Stimulated activated CD4-positive, alpha-beta T cell treated with anti-CD3 and anti-CD28 coated beads, Interleukin-4, amount 100 ng/mL, for 4 hours (primary cell): Measurements from ENCODE around the gene TMEM229B.

Experiments
- DNase-seq, 2 experiments: peaks; one replicate each; pipeline ENCODE4 v3.0.0-alpha.2; 2020

The TMEM229B gene

DNA sequence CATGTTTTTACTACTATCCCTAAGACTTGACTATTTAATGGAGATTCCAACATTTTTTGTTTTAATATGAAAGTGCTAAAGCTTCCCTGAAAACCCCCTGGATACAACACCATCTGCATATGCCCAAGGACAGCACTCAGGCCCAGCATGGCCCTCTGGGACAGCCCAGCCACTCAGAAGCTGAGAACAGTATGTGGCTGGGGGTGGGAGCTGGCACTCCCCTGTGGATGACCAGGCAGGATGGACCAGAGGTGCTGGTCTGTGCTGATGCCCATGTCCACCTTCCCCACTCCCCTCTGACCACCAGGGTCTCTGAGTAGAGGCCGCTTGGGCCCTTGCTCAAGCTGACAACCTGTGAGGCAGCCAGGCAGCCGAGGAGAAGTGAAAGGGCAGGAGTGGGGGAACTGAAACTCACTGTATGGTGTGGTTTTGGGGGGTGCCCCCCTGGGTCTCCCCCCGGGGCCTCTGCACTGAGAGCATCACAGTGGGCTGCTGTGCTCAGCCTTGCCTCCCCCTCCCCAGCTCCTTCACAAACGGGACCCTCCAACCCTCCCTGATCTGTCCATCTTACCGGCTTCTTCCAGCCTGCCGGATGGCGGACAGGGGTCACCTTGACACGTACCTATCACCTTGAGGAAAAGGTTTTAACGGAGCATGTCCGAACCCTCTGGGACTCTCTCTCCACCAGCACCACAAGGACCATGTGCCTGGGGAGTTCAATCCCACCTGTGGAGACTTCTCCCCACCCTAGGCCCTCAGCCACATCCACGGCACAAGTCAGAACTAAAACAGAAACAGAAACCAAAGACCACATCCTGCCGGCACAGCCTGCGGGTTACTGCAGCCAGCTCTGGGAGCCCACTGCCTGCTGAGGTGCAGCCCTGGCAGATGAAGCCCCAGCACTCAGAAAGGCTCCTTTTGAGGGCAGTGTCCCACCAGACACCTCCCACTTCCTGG lies at the start of gene TMEM229B:
Gene TMEM229B (minus strand): TSS at position 785 of the 957 bp plus-strand sequence. CDS start 14,798 bp downstream, outside the sequence.
- DNase-seq, result peak; percentile 43 to 71

DNA sequence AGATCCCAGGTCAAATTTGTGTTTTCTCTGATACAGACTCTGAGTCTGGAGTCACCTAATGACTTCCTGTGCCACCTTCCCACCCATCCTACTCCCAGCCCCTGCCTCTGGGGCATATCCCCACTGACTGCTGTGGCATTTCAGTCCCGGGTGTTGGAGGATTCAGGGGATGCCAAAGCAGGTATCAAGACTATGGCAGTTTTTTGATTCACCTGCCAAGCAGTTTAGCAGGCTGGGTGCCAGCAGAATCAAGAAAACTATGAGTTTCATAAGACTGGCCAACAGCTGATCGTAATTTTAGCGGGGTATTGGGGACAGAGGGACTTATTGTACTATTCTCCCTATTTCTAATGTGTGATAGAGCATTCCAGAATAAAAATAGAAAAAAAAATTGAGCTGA lies 49.2 kb upstream of the TMEM229B start:
- DNase-seq, result no peak

DNA sequence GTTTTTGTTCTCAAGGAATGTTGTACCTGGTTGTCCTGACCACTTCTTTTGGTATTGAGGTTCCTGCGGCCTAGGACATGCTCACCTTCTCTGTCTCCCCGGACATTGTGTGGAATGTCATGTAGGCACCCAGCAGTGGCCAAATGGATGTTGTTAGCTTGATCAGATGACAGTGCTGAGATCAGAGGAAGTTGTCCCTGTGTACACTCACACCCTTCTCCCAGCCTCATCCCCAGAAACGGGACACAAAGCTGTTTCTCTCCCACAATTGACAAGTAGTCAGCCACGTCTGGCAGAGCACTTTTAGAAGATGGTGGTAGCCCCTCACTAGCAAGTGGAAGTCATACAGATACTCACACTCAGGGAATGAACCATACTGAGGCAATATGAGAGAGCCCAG lies 47.6 kb upstream of the TMEM229B start:
- DNase-seq, result no peak

DNA sequence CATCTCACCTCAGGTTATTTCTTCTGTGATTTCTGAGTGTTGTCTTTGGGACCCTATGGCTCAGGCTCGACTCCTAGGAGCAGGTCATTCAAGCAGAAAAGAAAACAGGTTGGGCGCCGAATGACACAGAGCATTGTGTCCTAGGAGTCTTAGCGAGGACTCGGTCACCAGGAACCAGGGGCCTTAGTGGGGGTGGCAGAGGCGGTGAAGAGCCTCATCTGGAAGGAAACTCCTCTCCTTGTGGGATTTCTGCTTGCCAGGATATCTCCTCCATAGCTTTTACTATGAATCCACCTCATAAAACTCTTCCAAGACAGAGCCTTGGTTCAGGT lies 45.2 kb upstream of the TMEM229B start:
- DNase-seq, result no peak

DNA sequence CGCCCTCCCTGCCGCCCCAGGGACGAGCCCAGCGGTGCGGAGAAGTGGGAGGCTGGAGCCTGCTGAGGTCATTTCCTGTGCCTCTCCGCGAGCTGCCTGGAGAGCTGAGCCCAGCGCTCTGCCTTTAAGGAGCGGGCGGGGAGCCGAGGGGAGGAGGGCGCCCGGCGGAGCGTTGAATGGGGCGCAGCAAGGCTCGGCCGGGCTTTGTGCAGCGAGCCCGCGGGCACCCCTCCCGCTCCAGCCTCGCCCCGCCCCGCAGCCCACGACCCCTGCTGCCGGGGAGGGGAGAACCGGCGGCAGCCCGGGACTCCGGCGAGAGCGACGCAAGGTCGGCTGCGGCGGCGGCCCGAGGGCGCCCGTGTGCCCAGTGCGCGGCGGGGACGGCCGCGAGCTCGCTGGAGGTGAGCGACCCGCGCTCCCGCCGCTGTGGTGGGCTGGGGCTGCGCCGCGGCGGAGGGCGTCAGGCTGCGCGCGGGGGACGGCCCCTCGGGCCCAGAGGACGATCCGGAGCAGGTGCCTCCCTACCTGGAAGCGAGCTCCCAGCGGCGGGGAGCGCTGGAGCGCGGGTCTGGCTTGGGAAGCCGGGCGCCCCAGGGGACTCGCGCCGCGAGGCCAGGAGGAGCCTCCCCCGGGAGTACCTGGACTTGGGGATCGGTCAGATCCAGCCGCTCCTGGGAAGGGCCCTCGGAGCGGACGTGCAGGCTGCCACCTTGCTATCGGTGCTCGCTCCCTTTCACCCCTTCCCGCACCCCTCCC lies 44.7 kb upstream of the TMEM229B start, which contains the start of gene PLEKHH1:
Gene PLEKHH1 (plus strand): TSS at position 293 of the 756 bp plus-strand sequence. CDS start 8,578 bp downstream, outside the sequence.
- peak; percentile 52 to 59 for DNase-seq

DNA sequence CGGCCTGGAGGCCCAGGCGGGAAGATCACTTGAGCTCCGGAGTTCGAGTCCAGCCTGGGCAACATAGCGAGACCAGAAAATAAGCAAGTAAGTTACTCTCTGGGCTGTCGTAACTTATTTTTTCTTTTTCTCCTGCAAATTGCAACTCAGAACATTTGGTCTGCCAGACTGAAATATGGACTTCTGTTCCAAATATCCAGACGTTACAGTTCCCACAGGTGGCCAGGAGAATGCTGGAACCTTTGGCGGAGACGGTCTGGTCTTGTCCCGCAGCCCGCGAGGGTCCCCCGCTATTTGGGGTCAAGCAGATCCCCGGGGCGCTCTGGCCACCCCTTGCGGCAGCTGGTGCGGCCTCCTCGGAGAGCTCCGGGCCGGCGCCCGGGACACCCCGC lies 44.1 kb upstream of the TMEM229B start:
- DNase-seq, result no peak

DNA sequence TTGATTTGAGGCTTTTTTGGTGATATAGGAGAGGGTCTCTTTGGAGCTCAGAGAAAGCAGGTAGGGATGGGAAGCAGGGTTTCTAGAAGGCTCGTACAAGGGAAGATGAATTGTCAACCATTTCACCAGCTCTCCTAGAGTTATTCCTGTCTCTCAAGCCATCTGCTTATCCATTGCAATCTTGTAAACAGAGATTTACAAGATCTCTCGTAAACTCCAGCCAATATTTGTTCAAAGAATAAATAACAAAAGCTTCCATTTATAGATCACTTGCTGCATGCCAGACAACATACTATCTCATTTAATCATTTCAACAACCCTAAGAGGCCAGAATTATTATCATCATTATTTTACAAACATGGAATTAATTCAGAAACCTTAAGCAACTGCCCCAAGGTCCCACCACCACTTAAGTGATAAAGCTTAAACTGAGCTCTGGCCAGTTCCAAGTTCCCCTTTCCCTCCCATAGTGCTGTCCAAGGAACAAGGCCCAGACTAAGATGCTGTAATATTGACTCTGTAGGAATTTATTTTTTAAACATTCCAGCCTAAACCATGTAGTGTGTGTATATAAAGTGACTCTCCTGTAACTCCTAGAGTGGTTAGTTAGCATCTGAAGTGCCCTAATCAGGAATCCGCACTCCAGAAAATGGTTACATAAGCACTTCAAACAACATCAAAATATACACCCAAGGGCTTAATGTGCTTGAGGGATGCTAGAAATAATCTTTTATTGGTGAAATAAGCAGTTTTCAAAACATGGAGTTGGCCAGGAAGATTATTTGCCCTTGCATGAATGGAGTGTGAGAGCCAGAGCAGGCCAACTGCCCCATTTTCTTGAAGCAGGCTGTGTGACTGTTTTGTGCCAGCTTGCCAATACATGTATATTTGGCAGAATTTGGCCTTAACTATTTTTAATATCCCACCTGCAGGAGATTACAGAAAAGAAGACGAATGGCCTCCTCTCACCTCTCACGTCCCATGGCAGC lies 41.7 kb upstream of the TMEM229B start:
- no peak for DNase-seq

DNA sequence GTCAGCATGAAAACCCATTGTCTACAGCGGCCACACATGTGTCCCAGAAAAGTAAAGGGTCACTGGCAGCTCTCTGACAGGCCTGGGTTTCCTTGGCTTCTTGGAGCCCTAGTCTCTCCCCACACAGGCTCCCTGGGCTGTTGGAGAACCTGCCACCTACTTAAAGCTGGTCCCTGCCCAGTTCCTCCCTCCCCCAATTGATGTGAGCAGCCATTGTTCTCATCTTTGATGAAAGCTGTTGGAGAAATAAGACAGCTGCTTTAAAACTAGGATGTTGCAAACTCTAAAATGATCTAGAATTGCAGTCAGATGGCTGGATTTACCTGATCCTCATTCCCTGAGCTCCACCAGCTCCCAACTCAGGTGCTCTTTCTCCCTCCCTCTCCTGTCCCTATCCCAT lies 39.8 kb upstream of the TMEM229B start:
- no peak for DNase-seq

DNA sequence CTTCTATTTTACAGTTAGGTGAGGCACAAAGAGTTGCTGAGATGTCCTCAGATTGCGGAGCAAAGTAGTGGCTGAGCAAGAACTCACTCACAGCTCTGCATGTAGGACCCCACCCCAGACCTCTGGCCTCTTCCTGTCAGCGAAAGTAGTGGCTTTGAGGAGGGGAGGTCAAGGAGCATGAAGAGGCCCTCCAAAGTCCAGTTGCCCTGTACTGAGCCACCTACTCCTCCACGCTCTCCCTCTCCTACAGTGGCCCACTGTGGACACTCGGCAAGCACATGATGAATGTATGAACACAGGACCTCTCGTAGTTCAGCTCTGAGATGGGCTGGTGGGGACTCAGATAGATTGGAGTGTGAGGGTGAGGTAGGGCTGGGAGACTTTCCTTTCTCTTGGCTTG lies 39.2 kb upstream of the TMEM229B start:
- DNase-seq, result no peak

DNA sequence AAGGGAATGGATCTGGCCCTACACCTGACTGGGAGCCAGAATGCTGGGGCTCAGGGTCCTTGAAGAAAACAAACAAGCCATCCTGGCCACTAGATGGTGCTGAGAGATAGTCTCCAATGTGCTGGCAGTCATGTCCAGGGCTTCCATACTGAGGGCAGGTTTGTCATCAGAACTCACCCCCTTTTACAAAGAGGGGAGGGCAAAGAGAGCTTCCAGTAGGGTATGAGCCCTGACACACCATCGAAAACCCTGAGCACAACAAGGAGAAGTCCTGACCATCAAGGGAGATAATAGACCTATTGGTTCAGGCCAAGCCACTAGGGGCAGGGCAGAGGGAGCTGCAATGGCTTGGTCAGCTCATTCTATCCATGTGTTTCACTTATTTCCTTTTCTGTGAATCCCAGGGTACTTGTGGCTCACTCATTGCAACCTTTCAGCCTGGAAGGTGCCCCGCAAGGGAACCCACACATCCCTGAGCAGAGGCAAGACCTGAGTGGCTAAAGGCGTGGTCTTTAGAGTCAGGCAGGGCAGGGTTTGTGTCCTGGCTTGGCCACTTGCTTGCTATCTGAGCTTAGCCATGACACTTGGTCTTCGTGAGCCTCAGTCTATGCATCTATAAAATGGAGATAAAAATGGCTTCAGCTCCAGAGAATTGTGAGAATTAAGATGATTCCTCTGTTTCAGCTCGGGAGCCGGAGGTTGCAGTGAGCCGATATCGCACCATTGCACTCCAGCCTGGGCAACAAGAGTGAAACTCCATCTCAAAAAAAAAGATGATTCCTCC lies 38.3 kb upstream of the TMEM229B start:
- DNase-seq, result peak in 1 of 2 experiments; percentile 32

DNA sequence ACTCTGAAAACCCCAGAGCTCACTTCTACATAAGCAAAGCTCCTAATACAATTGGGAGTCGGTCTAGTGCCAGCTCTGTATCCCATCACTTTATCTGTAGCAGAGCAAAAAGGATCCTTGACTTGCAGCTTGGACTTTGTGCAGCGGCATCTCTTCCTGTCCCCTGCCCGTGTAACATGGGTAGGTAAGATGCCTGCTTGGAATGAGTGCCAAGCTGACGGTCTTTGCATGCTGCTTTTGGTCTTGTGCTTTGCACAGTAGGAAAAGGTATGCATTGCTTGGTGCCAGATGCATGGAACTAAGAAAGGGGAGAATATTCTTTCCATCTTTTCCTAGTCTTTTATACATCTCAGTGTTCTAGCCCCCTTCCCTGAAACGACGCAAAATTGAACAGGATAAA lies 37.7 kb upstream of the TMEM229B start:
- DNase-seq, result no peak

DNA sequence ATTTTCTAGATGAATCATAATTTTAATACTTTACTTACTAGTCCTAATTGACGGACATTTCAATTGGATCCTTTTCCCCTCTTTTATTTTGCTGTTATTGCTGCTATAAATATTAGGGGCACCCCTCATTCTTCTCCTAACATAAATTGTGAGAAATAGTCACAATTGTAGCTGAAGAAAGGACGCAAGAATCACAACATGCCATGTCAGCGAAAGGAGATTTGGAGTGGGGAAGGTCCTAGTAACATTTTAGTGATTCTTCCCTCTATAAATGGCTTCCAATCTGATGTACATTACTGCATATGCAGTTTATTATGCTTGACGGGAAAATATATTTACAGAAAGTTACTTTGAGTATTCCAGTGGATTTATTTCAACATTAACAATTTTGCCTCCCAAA lies 36.9 kb upstream of the TMEM229B start:
- DNase-seq, result no peak

DNA sequence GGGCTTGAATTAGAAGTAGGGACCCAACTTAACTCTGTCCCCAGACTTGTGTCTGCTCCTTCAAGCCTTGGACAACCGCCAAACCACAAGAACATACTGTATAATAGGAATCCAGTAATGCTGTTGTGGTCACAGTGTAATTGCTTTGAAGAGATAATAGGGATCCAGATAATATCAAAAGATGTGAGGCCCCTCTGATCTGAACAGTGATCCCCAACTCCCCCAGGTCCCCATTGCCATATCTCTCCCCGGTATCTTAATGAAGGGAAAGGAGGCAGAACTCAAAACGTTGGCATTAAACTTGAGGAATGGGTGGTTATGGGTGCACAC lies 36.1 kb upstream of the TMEM229B start:
- no peak for DNase-seq

DNA sequence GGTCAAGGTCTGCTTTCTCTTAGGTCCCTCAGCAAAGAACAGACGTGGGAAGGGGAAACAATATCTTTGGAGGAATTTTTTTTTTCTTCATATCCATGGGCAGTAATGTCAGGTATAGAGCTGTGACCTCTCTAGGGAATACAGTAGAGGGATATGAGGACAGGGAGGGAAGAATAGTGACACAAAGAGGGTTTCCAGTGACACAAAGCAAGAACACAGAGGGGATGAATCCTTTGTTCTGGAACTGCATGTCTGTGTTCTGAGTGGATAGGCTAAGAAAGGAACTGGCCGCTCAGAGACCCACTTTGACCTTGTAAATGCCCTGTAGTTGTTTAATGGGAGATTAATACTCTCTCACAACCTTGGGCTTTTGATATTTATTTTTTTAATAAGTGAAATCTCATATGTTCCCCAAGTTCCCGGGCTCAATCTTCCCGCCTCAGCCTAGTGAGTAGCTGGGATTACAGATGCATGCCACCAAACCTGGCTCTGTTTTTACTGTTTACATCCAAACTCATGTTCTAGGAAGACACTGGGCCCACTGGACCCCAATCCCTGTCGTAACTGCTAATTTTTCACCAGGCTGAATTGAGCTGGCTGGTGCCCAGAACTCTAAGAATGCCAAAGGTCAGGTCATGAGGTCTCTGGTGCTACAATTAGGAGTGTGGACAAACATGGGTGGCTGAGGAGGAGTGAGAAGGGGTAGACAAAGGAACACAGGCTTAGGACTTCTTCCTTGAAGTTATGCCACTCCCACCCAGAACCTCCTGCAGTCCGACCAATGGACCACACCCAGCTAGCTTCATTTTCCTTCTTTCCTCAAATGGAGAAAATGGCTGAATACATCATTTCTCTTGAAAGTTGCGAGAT lies 35.5 kb upstream of the TMEM229B start:
- DNase-seq, result no peak

DNA sequence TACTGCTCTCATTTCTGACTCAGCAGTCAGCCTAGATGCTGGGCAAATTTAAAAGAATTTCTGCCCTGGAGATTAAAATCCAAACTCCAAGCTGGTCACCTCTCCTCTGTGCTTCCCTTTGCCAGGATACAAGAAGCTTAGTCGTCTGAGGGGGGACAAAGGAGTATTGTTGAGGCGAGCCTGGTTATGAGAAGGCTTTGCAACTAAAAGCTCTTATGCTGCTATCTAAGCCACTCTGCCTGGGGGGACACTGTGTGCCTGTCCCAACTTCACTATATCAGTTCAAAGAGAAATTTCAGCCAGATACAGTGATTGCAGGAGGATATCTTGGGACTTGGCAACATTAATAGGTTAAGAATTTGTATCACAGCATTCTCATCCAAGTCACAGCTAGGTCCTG lies 33.7 kb upstream of the TMEM229B start:
- DNase-seq, result no peak

DNA sequence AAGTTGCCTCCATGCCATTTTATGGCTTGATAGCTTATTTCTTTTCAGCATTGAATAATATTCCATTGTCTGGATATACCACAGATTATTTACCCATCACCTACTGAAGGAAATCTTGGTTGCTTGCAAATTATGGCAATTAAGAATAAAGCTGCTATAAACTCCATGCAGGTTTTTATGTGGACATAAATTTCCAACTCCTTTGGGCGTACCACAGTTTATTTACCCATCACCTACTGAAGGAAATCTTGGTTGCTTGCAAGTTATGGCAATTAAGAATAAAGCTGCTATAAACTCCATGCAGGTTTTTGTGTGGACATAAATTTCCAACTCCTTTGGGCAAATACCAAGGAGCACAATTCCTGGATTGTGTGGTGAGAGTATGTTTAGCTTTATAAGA lies 32.0 kb upstream of the TMEM229B start:
- DNase-seq, result no peak

DNA sequence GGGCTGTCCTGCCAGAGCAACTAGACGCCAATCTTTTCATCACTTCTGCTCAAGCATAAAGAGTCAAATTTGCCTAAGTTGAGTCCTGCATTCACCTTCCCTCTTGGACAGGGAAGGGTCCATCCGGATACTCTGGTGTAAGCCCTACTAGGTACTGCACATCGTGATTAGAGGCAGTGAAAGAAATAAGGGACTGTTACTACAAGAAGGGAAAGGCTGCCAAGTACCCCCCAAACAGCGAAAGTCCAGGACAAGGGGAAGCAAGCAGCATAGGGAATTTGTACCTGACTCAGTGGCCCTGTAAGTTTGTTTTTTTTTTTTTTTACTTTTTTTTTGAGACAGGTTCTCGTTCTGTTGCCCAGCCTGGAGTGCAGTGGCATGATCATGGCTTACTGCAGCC lies 30.9 kb upstream of the TMEM229B start:
- no peak for DNase-seq

DNA sequence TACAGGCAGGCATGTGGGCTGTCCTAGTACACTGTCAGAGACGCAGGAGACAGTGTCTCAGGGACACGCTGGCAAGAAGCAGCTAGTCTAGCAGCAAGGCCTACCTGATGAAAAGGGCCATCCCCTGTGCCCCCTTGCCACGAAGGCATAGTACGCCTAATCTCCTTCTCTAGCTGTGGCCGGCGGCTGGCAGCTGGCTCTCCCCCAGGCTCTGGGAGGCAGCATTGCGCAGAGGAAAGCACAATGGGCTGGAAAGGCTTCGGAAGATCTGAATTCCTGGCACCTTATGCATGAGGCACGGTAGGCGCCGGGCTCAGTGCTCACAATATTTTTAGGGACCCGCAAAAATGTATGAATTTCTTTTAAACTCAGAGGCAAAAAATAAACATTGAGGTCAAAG lies 28.6 kb upstream of the TMEM229B start:
- DNase-seq, result no peak

DNA sequence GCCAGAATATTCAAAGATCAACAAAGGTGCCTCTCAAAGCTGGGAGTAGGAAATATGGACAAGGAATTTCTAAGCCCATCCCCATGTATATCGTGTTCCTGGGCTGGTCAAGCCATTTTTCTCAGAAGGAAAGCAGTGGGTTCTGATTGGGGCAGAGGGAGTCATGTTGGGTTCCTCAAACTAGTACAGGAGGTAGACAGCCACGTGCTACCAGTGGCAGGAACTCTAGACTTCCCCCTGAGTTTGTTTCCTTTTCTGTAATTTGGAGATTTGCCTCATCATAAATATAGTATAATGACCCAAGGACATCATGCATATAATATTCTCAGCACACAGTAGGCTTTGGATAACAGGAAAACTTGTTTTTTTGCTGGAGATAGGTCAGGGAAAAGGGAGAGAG lies 28.2 kb upstream of the TMEM229B start:
- DNase-seq, result no peak

DNA sequence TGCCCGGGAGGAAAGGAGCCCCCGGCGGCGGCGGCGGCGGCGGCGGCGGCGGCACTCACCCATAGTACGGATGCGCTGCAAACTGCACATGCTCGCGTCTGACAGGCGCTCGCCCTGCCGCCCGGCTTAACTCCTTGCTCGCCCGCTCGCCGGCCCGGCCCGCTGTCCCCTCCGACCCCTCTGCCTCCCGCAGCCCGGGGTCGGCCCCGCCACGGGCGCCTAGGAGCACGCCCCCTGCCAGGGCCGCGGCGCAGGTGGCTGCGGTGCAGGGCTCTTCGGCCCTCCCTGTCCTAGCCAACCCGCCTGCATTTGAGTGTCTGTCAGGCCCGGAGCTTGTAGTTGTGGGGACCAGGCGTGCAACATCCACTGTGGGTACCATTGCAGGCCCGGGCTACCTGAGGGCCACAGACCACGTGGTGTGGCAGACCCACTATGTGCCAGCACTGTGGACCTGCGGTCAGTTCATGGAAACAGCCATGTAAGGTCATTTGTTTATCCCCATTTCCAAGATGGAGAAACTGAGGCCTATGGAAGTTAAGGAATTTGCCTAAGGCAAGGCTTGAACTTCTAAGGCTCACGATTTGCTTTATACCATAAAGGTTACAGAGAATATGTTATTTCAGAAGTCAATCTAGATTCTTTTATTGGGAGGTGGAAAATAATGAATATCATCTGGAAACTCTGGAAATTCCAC lies 27.0 kb upstream of the TMEM229B start:
- DNase-seq, result peak in 1 of 2 experiments; percentile 52
